Measurements from ENCODE around the gene HCN2. TPM values are rescaled to one million over a fixed set of nuclear protein-coding genes. Genes with fewer than 3 reads are reported as not detected.

HCN2 gene
- total RNA-seq, 1 experiment from 2014 or later: 13.1 TPM

GRCh38 chr19:609004-609346 is 19.3 kb downstream of the HCN2 start:
- ChIA-PET POLR2A (ENCODE audit: low non-redundant PET) (no interaction called here), CTCF (no interaction called here)
- intact Hi-C loops (cut with micrococcal nuclease; ENCODE audit: unreplicated experiment): no loop called here
- Histone ChIP-seq H3K36me3 (ENCODE audit: insufficient read depth, low read length, poor library complexity, severe bottlenecking) (peaks cover 5% of the 10 kb centered on the region), H3K9me3 (ENCODE audit: low read depth, low read length, poor library complexity, severe bottlenecking) (no peaks in the 10 kb centered on the region), H3K4me3 (ENCODE audit: low read depth, low read length, poor library complexity, severe bottlenecking) (no peak overlapping the region), H3K27ac (ENCODE audit: low read depth, low read length, poor library complexity, severe bottlenecking) (peak overlapping the region; percentile 84), H3K4me1 (ENCODE audit: insufficient read depth, low read length, poor library complexity, severe bottlenecking) (peaks cover 33% of the 10 kb centered on the region), H3K27me3 (replicated peaks; ENCODE audit: insufficient read depth, low read depth, low read length, poor library complexity) (no peaks in the 10 kb centered on the region)
- BruUV-seq (replicated peaks): no TSS peak
- no peak for TF ChIP-seq CTCF (conservative IDR thresholded peaks at IDR 0.05; ENCODE audit: low read depth, low read length)
- TF ChIP-seq EZH2 (IDR thresholded peaks at IDR 0.05; ENCODE audit: borderline replicate concordance, low read depth, low read length, poor library complexity, severe bottlenecking): no peak
- DNase-seq (ENCODE audit: low spot score): no peak

GRCh38 chr19:610071-610800 is 20.6 kb downstream of the HCN2 start:
- Histone ChIP-seq H3K27me3 (replicated peaks; ENCODE audit: insufficient read depth, low read depth, low read length, poor library complexity) (no peaks in the 10 kb centered on the region), H3K9me3 (ENCODE audit: low read depth, low read length, poor library complexity, severe bottlenecking) (no peaks in the 10 kb centered on the region), H3K4me1 (ENCODE audit: insufficient read depth, low read length, poor library complexity, severe bottlenecking) (peaks cover 33% of the 10 kb centered on the region), H3K36me3 (ENCODE audit: insufficient read depth, low read length, poor library complexity, severe bottlenecking) (peaks cover 14% of the 10 kb centered on the region), H3K4me3 (ENCODE audit: low read depth, low read length, poor library complexity, severe bottlenecking) (peak overlapping the region; percentile 32), H3K27ac (ENCODE audit: low read depth, low read length, poor library complexity, severe bottlenecking) (peak overlapping the region; percentile 84)
- TF ChIP-seq CTCF (conservative IDR thresholded peaks at IDR 0.05; ENCODE audit: low read depth, low read length) (no peak), EZH2 (IDR thresholded peaks at IDR 0.05; ENCODE audit: borderline replicate concordance, low read depth, low read length, poor library complexity, severe bottlenecking) (no peak)
- no TSS peak for BruUV-seq (replicated peaks)
- ChIA-PET POLR2A (ENCODE audit: low non-redundant PET) (no interaction called here), CTCF (no interaction called here)
- intact Hi-C loops (cut with micrococcal nuclease; ENCODE audit: unreplicated experiment): loop anchor here (2.0 kb wide), 1 partner anchor 23 kb away; the partner anchor contains the start of gene POLRMT
- DNase-seq (ENCODE audit: low spot score): peak; percentile 64

GRCh38 chr19:610801-611480 is 21.3 kb downstream of the HCN2 start:
- peak overlapping the region; percentile 32 for H3K4me3 ChIP-seq (ENCODE audit: low read depth, low read length, poor library complexity, severe bottlenecking)
- ChIA-PET CTCF (no interaction called here), POLR2A (ENCODE audit: low non-redundant PET) (no interaction called here)
- BruUV-seq (replicated peaks): no TSS peak
- no peaks in the 10 kb centered on the region for H3K9me3 ChIP-seq (ENCODE audit: low read depth, low read length, poor library complexity, severe bottlenecking)
- no peaks in the 10 kb centered on the region for H3K27me3 ChIP-seq (replicated peaks; ENCODE audit: insufficient read depth, low read depth, low read length, poor library complexity)
- DNase-seq (ENCODE audit: low spot score): peak; percentile 98
- intact Hi-C loops (cut with micrococcal nuclease; ENCODE audit: unreplicated experiment): loop anchor here (2.0 kb wide), 1 partner anchor 22 kb away; the partner anchor contains the start of gene POLRMT
- peaks cover 17% of the 10 kb centered on the region for H3K36me3 ChIP-seq (ENCODE audit: insufficient read depth, low read length, poor library complexity, severe bottlenecking)
- TF ChIP-seq EZH2 (IDR thresholded peaks at IDR 0.05; ENCODE audit: borderline replicate concordance, low read depth, low read length, poor library complexity, severe bottlenecking): no peak
- TF ChIP-seq CTCF (conservative IDR thresholded peaks at IDR 0.05; ENCODE audit: low read depth, low read length): no peak
- peaks cover 33% of the 10 kb centered on the region for H3K4me1 ChIP-seq (ENCODE audit: insufficient read depth, low read length, poor library complexity, severe bottlenecking)
- peak overlapping the region; percentile 84 for H3K27ac ChIP-seq (ENCODE audit: low read depth, low read length, poor library complexity, severe bottlenecking)

All from A673 (cell line).